ENCODE data around the gene FAM20C. TPM values are rescaled to one million over a fixed set of nuclear protein-coding genes. Genes with fewer than 3 reads are reported as not detected.

The FAM20C gene
- total RNA-seq, 1 experiment from 2014 or later, result 35.8 TPM

GRCh38 chr7:254337-255037 lies 62.1 kb downstream of the FAM20C start:
- Histone ChIP-seq H3K36me3 (ENCODE audit: insufficient read depth, low read length, poor library complexity, severe bottlenecking) (peaks cover 8% of the 10 kb centered on the region), H3K27ac (ENCODE audit: low read depth, low read length, poor library complexity, severe bottlenecking) (no peak overlapping the region), H3K9me3 (ENCODE audit: low read depth, low read length, poor library complexity, severe bottlenecking) (no peaks in the 10 kb centered on the region), H3K4me1 (ENCODE audit: insufficient read depth, low read length, poor library complexity, severe bottlenecking) (peaks cover 15% of the 10 kb centered on the region), H3K27me3 (replicated peaks; ENCODE audit: insufficient read depth, low read depth, low read length, poor library complexity) (no peaks in the 10 kb centered on the region), H3K4me3 (ENCODE audit: low read depth, low read length, poor library complexity, severe bottlenecking) (no peak overlapping the region)
- DNase-seq (ENCODE audit: low spot score), result no peak
- BruUV-seq (replicated peaks), result no TSS peak
- POLR2A ChIA-PET (ENCODE audit: low non-redundant PET), result no interaction called here
- CTCF ChIA-PET, result no interaction called here
- intact Hi-C loops (cut with micrococcal nuclease; ENCODE audit: unreplicated experiment), result no loop called here
- TF ChIP-seq EZH2 (IDR thresholded peaks at IDR 0.05; ENCODE audit: borderline replicate concordance, low read depth, low read length, poor library complexity, severe bottlenecking), result no peak
- TF ChIP-seq CTCF (conservative IDR thresholded peaks at IDR 0.05; ENCODE audit: low read depth, low read length), result no peak

GRCh38 chr7:255038-255435 lies 62.7 kb downstream of the FAM20C start:
- ChIA-PET POLR2A (ENCODE audit: low non-redundant PET) (no interaction called here), CTCF (no interaction called here)
- DNase-seq (ENCODE audit: low spot score), result no peak
- Histone ChIP-seq H3K27me3 (replicated peaks; ENCODE audit: insufficient read depth, low read depth, low read length, poor library complexity) (no peaks in the 10 kb centered on the region), H3K9me3 (ENCODE audit: low read depth, low read length, poor library complexity, severe bottlenecking) (no peaks in the 10 kb centered on the region), H3K4me3 (ENCODE audit: low read depth, low read length, poor library complexity, severe bottlenecking) (no peak overlapping the region), H3K27ac (ENCODE audit: low read depth, low read length, poor library complexity, severe bottlenecking) (no peak overlapping the region), H3K36me3 (ENCODE audit: insufficient read depth, low read length, poor library complexity, severe bottlenecking) (peaks cover 12% of the 10 kb centered on the region), H3K4me1 (ENCODE audit: insufficient read depth, low read length, poor library complexity, severe bottlenecking) (peaks cover 10% of the 10 kb centered on the region)
- intact Hi-C loops (cut with micrococcal nuclease; ENCODE audit: unreplicated experiment), result no loop called here
- BruUV-seq (replicated peaks), result no TSS peak
- no peak for TF ChIP-seq EZH2 (IDR thresholded peaks at IDR 0.05; ENCODE audit: borderline replicate concordance, low read depth, low read length, poor library complexity, severe bottlenecking)
- no peak for TF ChIP-seq CTCF (conservative IDR thresholded peaks at IDR 0.05; ENCODE audit: low read depth, low read length)

- no peak for TF ChIP-seq CTCF (conservative IDR thresholded peaks at IDR 0.05; ENCODE audit: low read depth, low read length)
- no peak for TF ChIP-seq EZH2 (IDR thresholded peaks at IDR 0.05; ENCODE audit: borderline replicate concordance, low read depth, low read length, poor library complexity, severe bottlenecking)
- intact Hi-C loops (cut with micrococcal nuclease; ENCODE audit: unreplicated experiment), result no loop called here
- Histone ChIP-seq H3K9me3 (ENCODE audit: low read depth, low read length, poor library complexity, severe bottlenecking) (no peaks in the 10 kb centered on the region), H3K36me3 (ENCODE audit: insufficient read depth, low read length, poor library complexity, severe bottlenecking) (peaks cover 20% of the 10 kb centered on the region), H3K27ac (ENCODE audit: low read depth, low read length, poor library complexity, severe bottlenecking) (no peak overlapping the region), H3K4me3 (ENCODE audit: low read depth, low read length, poor library complexity, severe bottlenecking) (no peak overlapping the region), H3K4me1 (ENCODE audit: insufficient read depth, low read length, poor library complexity, severe bottlenecking) (peaks cover 2% of the 10 kb centered on the region), H3K27me3 (replicated peaks; ENCODE audit: insufficient read depth, low read depth, low read length, poor library complexity) (no peaks in the 10 kb centered on the region)
- CTCF ChIA-PET, result no interaction called here
- DNase-seq (ENCODE audit: low spot score), result no peak
- no TSS peak for BruUV-seq (replicated peaks)
- POLR2A ChIA-PET (ENCODE audit: low non-redundant PET), result no interaction called here
Measured at GRCh38 chr7:255721-256361, 63.5 kb downstream of the FAM20C start.

Data from A673 (cell line).